Esophagus squamous epithelium (tissue), 4 donors: ENCODE data around the gene CMBL.

ENCODE experiments used
- CTCF ChIP-seq, 6 experiments: fragments of 450-650 bp in 4 of 6; fragments of 200-600 bp in 2 of 6; sonication (generic) in 2 of 6; IDR thresholded peaks; one replicate each; pipeline ENCODE4 v1.5.1; 2016 to 2019; ENCODE audit warnings: antibody characterized with exemption in 6 of 6, mild to moderate bottlenecking in 4 of 6, moderate library complexity in 4 of 6
- POLR2A ChIP-seq, 4 donors: fragments of 450-650 bp; IDR thresholded peaks; one replicate each; pipeline ENCODE4 v1.6.1; 2017; ENCODE audit warnings: antibody characterized with exemption in 4 of 4, mild to moderate bottlenecking in 4 of 4, moderate library complexity in 3 of 4

- TF ChIP-seq CTCF (IDR thresholded peaks at IDR 0.05) (no peak), POLR2A (IDR thresholded peaks at IDR 0.05) (no peak)
These were observed 75.3 kb downstream of the CMBL start for GRCh38 chr5:10232386-10232785.
